ENCODE data around the gene SPDYE2B.
"Not testable (repeated sequence)": the region's sequence is repeated elsewhere in the genome, so short reads cannot be mapped to it uniquely, and the experiment has no call there.

SPDYE2B gene

GRCh38 chr7:102649924-102650323, at the start of gene SPDYE2B:
TSS of gene SPDYE2B (plus strand) at chr7:102650319. CDS start at chr7:102652349, 2,030 bp downstream.
- not testable (repeated sequence) for DNase-seq (ENCODE audit: low read depth in 2 of 2)

- not testable (repeated sequence) for DNase-seq (ENCODE audit: low read depth in 2 of 2)
These were observed 47.8 kb upstream of the SPDYE2B start for GRCh38 chr7:102602317-102602716.

- DNase-seq (ENCODE audit: low read depth in 2 of 2) = not testable (repeated sequence)
These were observed 45.5 kb upstream of the SPDYE2B start for GRCh38 chr7:102604431-102605145.

- DNase-seq (ENCODE audit: low read depth in 2 of 2) = not testable (repeated sequence)
These were observed 43.3 kb upstream of the SPDYE2B start for GRCh38 chr7:102606848-102607247.

GRCh38 chr7:102609734-102610133, 40.4 kb upstream of the SPDYE2B start:
- not testable (repeated sequence) for DNase-seq (ENCODE audit: low read depth in 2 of 2)

GRCh38 chr7:102610441-102610840, 39.7 kb upstream of the SPDYE2B start:
- DNase-seq (ENCODE audit: low read depth in 2 of 2) = not testable (repeated sequence)

- DNase-seq (ENCODE audit: low read depth in 2 of 2) = not testable (repeated sequence)
These were observed 39.0 kb upstream of the SPDYE2B start for GRCh38 chr7:102611013-102611674.

GRCh38 chr7:102611675-102612325, 38.3 kb upstream of the SPDYE2B start:
- DNase-seq (ENCODE audit: low read depth in 2 of 2) = not testable (repeated sequence)

- DNase-seq (ENCODE audit: low read depth in 2 of 2) = not testable (repeated sequence)
These were observed 36.4 kb upstream of the SPDYE2B start for GRCh38 chr7:102613575-102614345.

- DNase-seq (ENCODE audit: low read depth in 2 of 2) = not testable (repeated sequence)
These were observed 35.8 kb upstream of the SPDYE2B start for GRCh38 chr7:102614346-102614697.

- not testable (repeated sequence) for DNase-seq (ENCODE audit: low read depth in 2 of 2)
These were observed 35.2 kb upstream of the SPDYE2B start for GRCh38 chr7:102614873-102615272.

- not testable (repeated sequence) for DNase-seq (ENCODE audit: low read depth in 2 of 2)
These were observed 34.2 kb upstream of the SPDYE2B start for GRCh38 chr7:102615930-102616329.

GRCh38 chr7:102616507-102617125, 33.5 kb upstream of the SPDYE2B start, which contains the start of gene RASA4:
TSS of gene RASA4 (minus strand) at chr7:102616756. CDS start at chr7:102616689, 67 bp downstream.
- DNase-seq (ENCODE audit: low read depth in 2 of 2) = peak in 1 of 2 donors; percentile 29

GRCh38 chr7:102618122-102618521, 32.0 kb upstream of the SPDYE2B start:
- not testable (repeated sequence) for DNase-seq (ENCODE audit: low read depth in 2 of 2)

- not testable (repeated sequence) for DNase-seq (ENCODE audit: low read depth in 2 of 2)
These were observed 22.7 kb upstream of the SPDYE2B start for GRCh38 chr7:102627271-102627904.

GRCh38 chr7:102630622-102631021, 19.5 kb upstream of the SPDYE2B start:
- not testable (repeated sequence) for DNase-seq (ENCODE audit: low read depth in 2 of 2)

- not testable (repeated sequence) for DNase-seq (ENCODE audit: low read depth in 2 of 2)
These were observed 15.8 kb upstream of the SPDYE2B start for GRCh38 chr7:102634299-102634698.

- not testable (repeated sequence) for DNase-seq (ENCODE audit: low read depth in 2 of 2)
These were observed 14.8 kb upstream of the SPDYE2B start for GRCh38 chr7:102635354-102635753.

GRCh38 chr7:102636956-102637355, 13.2 kb upstream of the SPDYE2B start:
- not testable (repeated sequence) for DNase-seq (ENCODE audit: low read depth in 2 of 2)

GRCh38 chr7:102638848-102639247, 11.3 kb upstream of the SPDYE2B start:
- DNase-seq (ENCODE audit: low read depth in 2 of 2) = not testable (repeated sequence)

GRCh38 chr7:102642691-102643090, 7.4 kb upstream of the SPDYE2B start, which contains the start of gene UPK3BL1:
TSS of gene UPK3BL1 (minus strand) at chr7:102642791. CDS start at chr7:102642741, 50 bp downstream.
- DNase-seq (ENCODE audit: low read depth in 2 of 2) = not testable (repeated sequence)

Data from stimulated activated CD4-positive, alpha-beta T cell treated with anti-CD3 and anti-CD28 coated beads, Interleukin-1b, Interleukin-23, amount 100 ng/mL, for 4 hours (primary cell).